Neural progenitor cell (in vitro differentiated cells): ENCODE results near the gene ASAP2.

Source experiments
- CTCF ChIP-seq: fragments of 200-600 bp; sonication (generic); IDR thresholded peaks from 2 replicates; pipeline ENCODE4 v1.5.1; 2017; ENCODE audit warnings: antibody characterized with exemption, mild to moderate bottlenecking
- EZH2 ChIP-seq: fragments of 200-600 bp; sonication (generic); IDR thresholded peaks from 2 replicates; pipeline ENCODE4 v1.6.1; 2017; ENCODE audit warnings: antibody characterized with exemption, mild to moderate bottlenecking, moderate library complexity

- TF ChIP-seq CTCF: no peak
- no peak for TF ChIP-seq EZH2
Observed at GRCh38 chr2:9196637-9197036, 10.0 kb upstream of the ASAP2 start.
